Right forelimb (tissue), 1 donor: ENCODE results near the gene RBFOX1.

Source experiments
- DNase-seq: peaks from one replicate; pipeline ENCODE4 v3.0.0-alpha.2; 2018

Gene RBFOX1

GRCh38 chr16:7614021-7614795 lies 281.6 kb downstream of the RBFOX1 start:
- no peak for DNase-seq

- no peak for DNase-seq
Observed at GRCh38 chr16:7615565-7615964, 282.9 kb downstream of the RBFOX1 start.

- no peak for DNase-seq
Observed at GRCh38 chr16:7624871-7625766, 292.5 kb downstream of the RBFOX1 start.

GRCh38 chr16:7628981-7629380 lies 296.3 kb downstream of the RBFOX1 start:
- DNase-seq = no peak

GRCh38 chr16:7629571-7629970 lies 296.9 kb downstream of the RBFOX1 start:
- no peak for DNase-seq

GRCh38 chr16:7637446-7637845 lies 304.8 kb downstream of the RBFOX1 start:
- no peak for DNase-seq

GRCh38 chr16:7638306-7638705 lies 305.7 kb downstream of the RBFOX1 start:
- DNase-seq = no peak

GRCh38 chr16:7640334-7640733 lies 307.7 kb downstream of the RBFOX1 start:
- no peak for DNase-seq

- DNase-seq = no peak
Observed at GRCh38 chr16:7644176-7644575, 311.5 kb downstream of the RBFOX1 start.

GRCh38 chr16:7644811-7645210 lies 312.2 kb downstream of the RBFOX1 start:
- no peak for DNase-seq

- DNase-seq = no peak
Observed at GRCh38 chr16:7646821-7647500, 314.3 kb downstream of the RBFOX1 start.

- DNase-seq = no peak
Observed at GRCh38 chr16:7650431-7650830, 317.8 kb downstream of the RBFOX1 start.

GRCh38 chr16:7651803-7652570 lies 319.3 kb downstream of the RBFOX1 start:
- DNase-seq = no peak

GRCh38 chr16:7653746-7654461 lies 321.3 kb downstream of the RBFOX1 start:
- no peak for DNase-seq

- no peak for DNase-seq
Observed at GRCh38 chr16:7675628-7676027, 343.0 kb downstream of the RBFOX1 start.

GRCh38 chr16:7680296-7680695 lies 347.7 kb downstream of the RBFOX1 start:
- DNase-seq = no peak

GRCh38 chr16:7688811-7689210 lies 356.2 kb downstream of the RBFOX1 start:
- DNase-seq = no peak

- DNase-seq = no peak
Observed at GRCh38 chr16:7689234-7689633, 356.6 kb downstream of the RBFOX1 start.

- no peak for DNase-seq
Observed at GRCh38 chr16:7691533-7691932, 358.9 kb downstream of the RBFOX1 start.

- DNase-seq = no peak
Observed at GRCh38 chr16:7703672-7704071, 371.0 kb downstream of the RBFOX1 start.

GRCh38 chr16:7705885-7706284 lies 373.2 kb downstream of the RBFOX1 start:
- DNase-seq = no peak

- no peak for DNase-seq
Observed at GRCh38 chr16:7709186-7709585, 376.5 kb downstream of the RBFOX1 start.
